CD4-positive, alpha-beta T cell treated with Interleukin-21 for 1 hour (primary cell): Measurements from ENCODE around the gene ZNF467.

Experiments used
- DNase-seq: peaks from one replicate; pipeline ENCODE4 v3.0.0-alpha.2; 2020

The ZNF467 gene

GRCh38 chr7:149767068-149767467 is 6.3 kb downstream of the ZNF467 start:
- DNase-seq: no peak

GRCh38 chr7:149766135-149766675 is 7.2 kb downstream of the ZNF467 start:
- no peak for DNase-seq

GRCh38 chr7:149765399-149766121 is 7.8 kb downstream of the ZNF467 start:
- no peak for DNase-seq

GRCh38 chr7:149764481-149765398 is 8.6 kb downstream of the ZNF467 start:
- DNase-seq: no peak

- no peak for DNase-seq
Observed at GRCh38 chr7:149763563-149764240, 9.7 kb downstream of the ZNF467 start.

GRCh38 chr7:149762610-149763009 is 10.8 kb downstream of the ZNF467 start:
- DNase-seq: no peak

DNA sequence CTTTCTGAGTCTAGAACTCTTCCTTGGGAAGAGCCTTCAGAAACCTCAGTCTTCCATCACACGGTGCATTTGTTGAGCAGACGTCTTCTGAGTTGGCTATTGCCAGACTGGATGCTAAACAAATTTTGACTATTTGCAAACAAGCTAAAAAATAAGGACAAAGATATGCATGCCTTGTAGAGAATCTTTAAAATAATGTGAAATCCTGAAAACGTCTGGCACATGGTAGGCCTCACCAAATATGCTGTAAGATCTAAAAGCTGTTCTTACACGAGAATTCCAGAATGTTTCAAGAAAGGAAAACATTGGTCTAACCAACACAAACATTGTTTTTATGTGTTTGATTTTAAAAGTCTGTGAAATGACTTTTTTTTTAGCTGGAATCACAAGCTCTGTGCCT is 11.3 kb downstream of the ZNF467 start:
- DNase-seq: no peak

DNA sequence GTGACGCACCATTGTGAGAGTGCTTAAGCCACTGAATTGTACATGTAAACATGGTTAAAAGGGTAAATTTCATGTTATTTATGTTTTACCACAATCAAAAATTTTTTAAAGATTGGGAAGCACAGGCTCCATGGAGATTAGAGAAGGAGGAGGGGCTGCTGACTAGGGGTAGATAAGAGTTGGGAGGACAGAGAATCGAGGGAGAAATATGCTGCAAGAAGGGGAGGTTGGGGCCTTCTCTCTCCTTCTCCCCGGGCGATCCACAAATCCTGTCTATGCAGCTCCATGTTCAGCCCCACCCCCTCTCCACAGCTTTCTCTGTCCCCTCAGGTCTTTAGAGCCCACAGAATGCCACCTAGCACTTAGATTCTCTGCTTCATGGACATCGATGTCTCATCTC is 12.1 kb downstream of the ZNF467 start:
- DNase-seq: no peak

DNA sequence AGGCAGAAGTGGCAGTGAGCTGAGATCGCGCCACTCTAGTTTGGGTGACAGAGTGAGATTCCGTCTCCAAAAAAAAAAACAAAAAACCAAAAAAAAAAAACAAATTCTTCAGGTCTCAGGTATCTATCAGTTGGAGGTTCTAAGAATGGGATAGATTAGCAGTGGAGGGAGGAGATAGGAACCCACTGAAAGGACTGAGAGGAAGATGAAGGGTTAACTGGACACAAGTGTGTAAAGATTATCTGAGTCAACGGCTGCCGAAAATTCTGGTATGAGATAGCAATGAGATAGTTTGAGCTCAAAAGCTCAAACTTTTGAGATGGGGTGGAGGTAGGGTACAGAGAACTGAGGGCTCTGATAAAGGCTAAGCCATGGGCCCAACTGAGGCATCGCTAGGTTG is 12.8 kb downstream of the ZNF467 start:
- no peak for DNase-seq

DNA sequence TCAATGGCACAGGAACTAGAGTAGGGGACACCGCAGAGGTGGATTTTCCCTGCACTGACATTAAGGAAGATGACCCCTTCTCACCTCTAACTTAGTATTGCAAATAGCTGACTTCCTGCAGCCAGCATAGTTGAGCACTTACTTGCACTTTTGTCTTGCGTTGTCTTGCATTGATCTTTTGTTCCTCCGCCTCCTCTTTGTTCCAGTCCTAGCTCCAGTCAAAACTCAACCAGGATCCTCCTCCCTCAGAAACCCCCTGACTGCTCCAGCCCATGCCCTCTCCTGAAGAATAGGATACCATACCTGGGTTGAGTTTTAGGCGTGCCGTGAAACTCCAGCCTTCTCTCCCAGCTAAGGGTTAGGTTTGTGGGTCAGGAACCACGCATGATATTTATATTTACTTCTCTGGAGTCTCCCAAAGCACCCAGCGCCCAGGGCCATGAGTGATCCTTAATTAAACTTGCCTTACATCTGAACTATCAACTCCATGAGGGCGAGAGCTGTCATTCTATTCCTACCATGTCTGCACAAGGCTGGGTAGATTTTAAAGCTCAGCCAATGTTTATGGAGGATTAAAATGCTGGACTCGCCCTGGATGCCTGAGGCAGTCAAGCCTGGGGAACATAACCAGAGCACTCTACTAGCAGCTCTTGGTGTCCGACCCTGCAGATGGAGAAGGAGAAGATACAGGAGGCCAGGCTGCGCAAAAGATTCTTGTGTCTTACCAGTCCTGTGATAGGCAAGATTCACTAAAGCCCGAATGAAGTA is 14.1 kb downstream of the ZNF467 start:
- DNase-seq: no peak

DNA sequence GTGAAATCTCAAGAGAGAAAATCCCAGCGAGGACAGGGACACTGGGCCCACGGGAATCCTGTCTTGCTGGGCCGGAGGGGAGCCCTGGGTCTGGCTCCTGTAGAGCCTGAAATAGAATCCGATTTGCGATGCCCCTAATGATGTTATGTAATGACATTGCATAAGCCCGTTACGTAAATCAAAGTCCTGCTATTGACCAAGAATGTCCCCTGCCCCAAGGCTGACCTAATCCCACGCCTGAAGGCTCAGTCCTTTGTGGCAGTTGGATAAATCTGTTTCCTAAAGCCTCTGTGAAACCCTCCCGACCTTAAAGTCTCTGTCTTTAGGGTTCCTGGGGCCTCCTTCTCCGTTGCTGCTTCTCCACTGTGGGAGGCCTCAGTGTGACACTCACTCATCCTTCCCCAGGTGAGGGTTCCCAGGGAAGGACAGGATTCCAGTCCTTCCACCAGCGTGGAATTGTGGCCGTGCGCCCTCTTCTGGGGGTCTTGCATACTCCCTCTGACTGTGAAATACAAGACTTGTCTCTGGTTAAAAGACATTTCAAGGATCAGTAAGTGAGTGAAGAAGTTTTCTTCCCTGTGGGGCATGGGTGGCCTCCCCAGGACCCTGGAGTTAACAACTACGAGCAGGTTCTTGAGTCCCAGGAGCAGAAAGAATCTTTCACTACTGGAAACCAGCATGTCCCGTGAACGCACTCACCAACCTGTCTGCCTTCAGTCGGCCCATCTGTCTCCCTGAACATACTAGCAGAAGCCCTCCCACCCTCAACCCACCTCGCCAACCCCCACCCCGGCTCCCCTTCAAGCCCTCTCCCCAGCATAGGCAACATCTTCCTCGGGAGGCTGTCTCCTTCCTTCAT is 19.8 kb downstream of the ZNF467 start:
- no peak for DNase-seq

GRCh38 chr7:149752646-149753045 is 20.7 kb downstream of the ZNF467 start:
- no peak for DNase-seq

GRCh38 chr7:149751043-149751775 is 22.2 kb downstream of the ZNF467 start:
- DNase-seq: no peak

- DNase-seq: no peak
Observed at GRCh38 chr7:149750122-149750845, 23.1 kb downstream of the ZNF467 start.

DNA sequence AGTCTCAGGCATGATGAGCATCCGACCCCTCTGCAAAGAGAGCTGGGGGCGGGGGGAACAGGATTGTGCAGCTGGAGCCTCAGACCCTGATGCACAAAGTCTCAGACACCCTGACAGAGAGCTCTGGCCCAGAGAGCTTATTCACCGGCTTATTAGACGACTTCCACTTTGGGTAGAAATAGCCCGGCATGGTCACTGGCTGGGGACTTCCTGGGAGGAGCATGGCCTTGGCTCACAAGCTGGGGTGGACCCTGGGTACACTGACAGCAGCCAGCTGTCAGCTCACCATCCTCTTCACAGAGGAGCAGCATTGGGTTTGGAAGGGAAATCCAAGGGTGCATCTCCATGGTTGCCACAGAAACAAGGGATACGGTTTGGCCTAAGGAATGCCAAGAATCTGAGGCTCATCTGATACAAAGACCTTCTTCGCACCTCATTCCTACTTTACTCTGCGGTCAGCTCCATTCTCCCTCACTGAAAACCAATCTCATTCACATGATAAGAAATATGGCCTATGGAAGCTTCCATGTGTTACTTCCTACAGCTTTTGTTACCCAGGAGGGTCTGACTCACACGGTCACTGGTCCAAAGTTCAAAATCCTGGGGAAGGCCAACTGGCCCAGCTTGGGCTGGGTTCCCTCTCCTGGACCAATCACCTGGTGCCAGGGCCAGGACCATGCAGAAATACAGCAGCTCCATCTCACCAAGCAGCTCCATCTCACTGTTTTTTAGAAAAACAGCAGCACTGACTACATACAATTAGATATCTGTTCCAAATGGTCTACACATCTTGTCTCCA is 25.1 kb downstream of the ZNF467 start:
- DNase-seq: no peak

GRCh38 chr7:149743476-149744255 is 29.7 kb downstream of the ZNF467 start:
- no peak for DNase-seq

- peak; percentile 59 for DNase-seq
Observed at GRCh38 chr7:149742075-149742701, 31.2 kb downstream of the ZNF467 start.

- DNase-seq: no peak
Observed at GRCh38 chr7:149741629-149742028, 31.8 kb downstream of the ZNF467 start.
